ENCODE data around the gene PRSS36. TPM values are rescaled to one million over a fixed set of nuclear protein-coding genes. Genes with fewer than 3 reads are reported as not detected.
"Not testable (repeated sequence)": the region's sequence is repeated elsewhere in the genome, so short reads cannot be mapped to it uniquely, and the experiment has no call there.

The PRSS36 gene
- polyA plus RNA-seq, 1 experiment = 0.39 TPM

DNA sequence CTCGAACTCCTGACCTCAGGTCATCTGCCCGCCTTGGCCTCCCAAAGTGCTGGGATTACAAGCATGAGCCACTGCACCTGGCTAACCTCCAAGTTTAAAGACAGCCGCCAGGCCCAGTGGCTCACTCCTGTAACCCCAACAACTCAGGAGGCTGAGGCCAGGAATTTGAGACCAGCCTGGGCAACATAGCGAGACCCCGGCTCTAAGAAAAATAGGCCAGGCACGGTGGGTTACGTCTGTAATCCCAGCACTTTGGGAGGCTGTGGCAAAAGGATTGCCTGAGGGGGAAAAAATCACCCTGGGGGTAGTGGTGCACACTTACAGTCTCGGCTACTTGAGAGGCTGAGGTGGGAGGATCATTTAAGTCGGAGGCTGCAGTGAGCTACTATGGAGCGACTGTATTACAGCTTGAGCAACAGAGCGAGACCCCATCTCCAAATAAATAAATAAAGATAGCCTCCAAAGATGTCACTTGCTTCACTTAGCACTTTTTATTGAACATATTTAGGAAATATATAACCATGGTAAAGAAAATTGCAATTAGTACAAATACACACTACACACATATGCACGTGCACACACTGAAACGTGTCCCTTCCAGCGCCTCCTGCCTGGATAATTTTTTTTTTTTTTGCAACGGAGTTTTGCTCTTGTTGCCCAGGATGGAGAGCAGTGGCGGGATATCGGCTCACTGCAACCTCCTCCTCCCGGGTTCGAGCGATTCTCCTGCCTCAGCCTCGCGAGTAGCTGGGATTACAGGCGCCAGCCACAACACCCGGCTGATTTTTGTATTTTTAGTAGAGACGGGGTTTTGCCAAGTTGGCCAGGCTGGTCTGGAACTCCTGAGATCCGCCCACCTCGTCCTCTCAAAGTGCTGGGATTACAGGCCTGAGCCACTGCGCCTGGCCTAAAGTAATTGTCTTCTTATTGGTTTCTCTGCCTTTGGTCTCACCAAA lies 43.1 kb downstream of the PRSS36 start:
- Histone ChIP-seq H3K4me3 (ENCODE audit: low read depth, low read length) (no peak overlapping the region), H3K27me3 (ENCODE audit: control insufficient read depth, insufficient read depth, low read length) (no peaks in the 10 kb centered on the region), H3K36me3 (ENCODE audit: control insufficient read depth, insufficient read depth, low read length) (peaks cover 17% of the 10 kb centered on the region)
- ChIA-PET POLR2A (no interaction called here), CTCF (interaction anchor here (0.7 to 1.0 kb wide), 2 partner anchors 36 to 89 kb away, joined by 3 read pairs; no protein-coding TSS in a partner anchor)
- DNase-seq (ENCODE audit: low read depth) = no peak
- TF ChIP-seq, protein P1, sequence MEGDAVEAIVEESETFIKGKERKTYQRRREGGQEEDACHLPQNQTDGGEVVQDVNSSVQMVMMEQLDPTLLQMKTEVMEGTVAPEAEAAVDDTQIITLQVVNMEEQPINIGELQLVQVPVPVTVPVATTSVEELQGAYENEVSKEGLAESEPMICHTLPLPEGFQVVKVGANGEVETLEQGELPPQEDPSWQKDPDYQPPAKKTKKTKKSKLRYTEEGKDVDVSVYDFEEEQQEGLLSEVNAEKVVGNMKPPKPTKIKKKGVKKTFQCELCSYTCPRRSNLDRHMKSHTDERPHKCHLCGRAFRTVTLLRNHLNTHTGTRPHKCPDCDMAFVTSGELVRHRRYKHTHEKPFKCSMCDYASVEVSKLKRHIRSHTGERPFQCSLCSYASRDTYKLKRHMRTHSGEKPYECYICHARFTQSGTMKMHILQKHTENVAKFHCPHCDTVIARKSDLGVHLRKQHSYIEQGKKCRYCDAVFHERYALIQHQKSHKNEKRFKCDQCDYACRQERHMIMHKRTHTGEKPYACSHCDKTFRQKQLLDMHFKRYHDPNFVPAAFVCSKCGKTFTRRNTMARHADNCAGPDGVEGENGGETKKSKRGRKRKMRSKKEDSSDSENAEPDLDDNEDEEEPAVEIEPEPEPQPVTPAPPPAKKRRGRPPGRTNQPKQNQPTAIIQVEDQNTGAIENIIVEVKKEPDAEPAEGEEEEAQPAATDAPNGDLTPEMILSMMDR (IDR thresholded peaks at IDR 0.05; ENCODE audit: insufficient read depth, low read depth, low read length) = no peak

GRCh38 chr16:31105677-31106213 lies 44.1 kb downstream of the PRSS36 start:
- Histone ChIP-seq H3K36me3 (ENCODE audit: control insufficient read depth, insufficient read depth, low read length) (peaks cover 8% of the 10 kb centered on the region), H3K4me3 (ENCODE audit: low read depth, low read length) (no peak overlapping the region), H3K27me3 (ENCODE audit: control insufficient read depth, insufficient read depth, low read length) (no peaks in the 10 kb centered on the region)
- DNase-seq (ENCODE audit: low read depth) = no peak
- TF ChIP-seq, protein P1 (IDR thresholded peaks at IDR 0.05; ENCODE audit: insufficient read depth, low read depth, low read length) = peak; percentile 86
- ChIA-PET POLR2A (no interaction called here), CTCF (no interaction called here)

- H3K4me3 ChIP-seq (ENCODE audit: low read depth, low read length); DNase-seq (ENCODE audit: low read depth); H3K36me3 ChIP-seq (ENCODE audit: control insufficient read depth, insufficient read depth, low read length); POLR2A ChIA-PET; H3K27me3 ChIP-seq (ENCODE audit: control insufficient read depth, insufficient read depth, low read length): not testable (repeated sequence)
- CTCF ChIA-PET = interaction anchor here (1.0 to 1.6 kb wide), 6 partner anchors 38 to 151 kb away, joined by 3 to 4 read pairs (median 3); partner anchors contain the start of gene HSD3B7
These were observed 48.8 kb downstream of the PRSS36 start for GRCh38 chr16:31100876-31101641.

DNA sequence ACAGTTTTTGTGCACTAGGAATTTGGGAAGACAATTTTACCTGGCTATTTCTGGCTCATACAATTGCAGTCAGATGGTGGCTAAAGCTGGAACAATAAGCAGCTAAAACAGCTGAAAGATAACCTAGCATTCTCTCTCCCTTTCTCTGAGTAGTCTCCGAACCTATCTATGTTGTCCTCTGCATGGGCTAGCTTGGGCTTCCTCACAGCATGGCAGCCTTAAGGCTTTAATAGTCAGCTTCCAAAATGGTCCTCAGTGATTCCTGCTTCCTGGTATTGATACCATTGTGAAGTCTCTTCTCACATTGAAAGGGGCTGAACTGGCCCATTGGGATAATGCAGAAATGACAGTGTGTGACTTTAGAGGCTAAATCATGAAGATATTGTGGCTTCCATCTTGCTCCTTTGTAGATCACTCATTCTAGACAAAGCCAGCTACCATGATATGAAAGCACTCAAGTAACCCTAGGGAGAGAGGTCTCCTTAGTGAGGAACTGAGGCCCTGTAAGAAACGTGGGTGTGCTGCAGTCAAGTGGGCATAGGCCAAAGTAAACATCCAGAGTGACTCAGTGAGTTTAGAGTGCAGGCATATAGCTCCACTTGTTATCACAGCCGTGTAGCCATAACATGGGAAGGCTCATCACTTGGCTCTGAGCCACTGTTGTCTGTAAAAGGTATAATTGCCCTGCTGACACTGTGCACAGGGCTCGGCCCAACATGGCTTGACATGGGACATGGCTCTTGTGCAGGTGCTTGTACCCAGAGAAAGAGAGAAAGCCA lies 49.8 kb downstream of the PRSS36 start:
- DNase-seq (ENCODE audit: low read depth) = no peak
- TF ChIP-seq, protein P1 (IDR thresholded peaks at IDR 0.05; ENCODE audit: insufficient read depth, low read depth, low read length) = no peak
- ChIA-PET CTCF (interaction anchor here (0.8 to 1.8 kb wide), 6 partner anchors 22 to 150 kb away, joined by 3 to 6 read pairs (median 4); no protein-coding TSS in a partner anchor), POLR2A (no interaction called here)
- Histone ChIP-seq H3K27me3 (ENCODE audit: control insufficient read depth, insufficient read depth, low read length) (no peaks in the 10 kb centered on the region), H3K4me3 (ENCODE audit: low read depth, low read length) (no peak overlapping the region), H3K36me3 (ENCODE audit: control insufficient read depth, insufficient read depth, low read length) (no peaks in the 10 kb centered on the region)

DNA sequence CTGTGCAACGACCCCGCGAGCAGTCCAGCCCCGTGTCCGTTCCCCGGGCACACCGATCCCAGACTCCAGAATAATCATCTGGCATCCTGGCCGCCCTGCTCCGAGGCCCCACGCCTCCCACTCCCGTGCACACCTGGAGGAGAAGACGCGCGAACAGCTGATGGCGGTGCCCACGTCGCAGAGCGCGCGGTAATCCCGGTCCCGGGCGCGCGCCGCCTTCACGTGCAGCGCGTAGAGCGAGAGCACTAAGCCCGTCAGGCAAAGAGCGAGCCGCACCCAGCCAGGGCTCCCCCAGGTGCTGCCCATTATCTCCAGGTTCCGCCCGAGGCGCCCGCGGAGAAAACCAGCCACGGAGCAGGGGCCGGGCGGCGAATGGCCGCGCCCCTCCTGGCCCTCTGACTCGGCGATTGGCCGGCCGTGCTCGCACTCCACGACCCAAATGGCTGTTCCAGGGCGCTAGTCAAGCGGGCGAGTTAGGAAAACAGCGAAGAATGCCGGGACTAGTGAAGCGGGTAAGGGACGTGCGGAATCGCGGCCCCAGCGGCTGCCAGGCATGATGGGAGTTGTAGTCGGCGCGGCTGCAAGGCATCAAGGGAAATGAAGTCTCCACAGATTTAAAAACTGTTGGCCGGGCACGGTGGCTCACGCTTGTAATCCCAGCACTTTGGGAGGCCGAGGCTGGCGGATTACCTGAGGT lies 55.3 kb downstream of the PRSS36 start, which contains the start of gene VKORC1:
Gene VKORC1, minus strand, starts transcription at position 374 of the 697 bp plus-strand sequence. Its CDS starts 68 bp downstream, at position 306.
- ChIA-PET POLR2A (interaction anchor here (0.7 kb wide), 1 partner anchor 96 kb away, joined by 7 read pairs; no protein-coding TSS in a partner anchor), CTCF (interaction anchor here (0.5 to 6.4 kb wide), 7 partner anchors 15 to 153 kb away, joined by 3 to 54 read pairs (median 3); partner anchors contain the start of gene HSD3B7)
- TF ChIP-seq, protein P1 (IDR thresholded peaks at IDR 0.05; ENCODE audit: insufficient read depth, low read depth, low read length) = no peak
- Histone ChIP-seq H3K4me3 (ENCODE audit: low read depth, low read length) (peak within 1 kb of the TSS; percentile 93), H3K36me3 (ENCODE audit: control insufficient read depth, insufficient read depth, low read length) (no peaks in the 10 kb centered on the region), H3K27me3 (ENCODE audit: control insufficient read depth, insufficient read depth, low read length) (no peaks in the 10 kb centered on the region)
- DNase-seq (ENCODE audit: low read depth) = peak; percentile 88
